ENCODE results near the gene HAAO. TPM values are rescaled to one million over a fixed set of nuclear protein-coding genes. Genes with fewer than 3 reads are reported as not detected.

The HAAO gene
- total and polyA plus RNA-seq, 2 experiments from 2014 or later: 2.6 to 3.2 TPM

- Histone ChIP-seq H3K4me2 (no peak overlapping the region), H3F3A (replicated peaks; ENCODE audit: low read depth) (0 out of 2 replicates have a peak, but pooled peaks cover 4% of the 10 kb centered on the region), H3K4me3 (no peak overlapping the region), H3K36me3 (ENCODE audit: insufficient read depth) (no peaks in the 10 kb centered on the region), H2AFZ (no peak overlapping the region; the same call in 1 of the 2 replicates), H3K27me3 (ENCODE audit: insufficient read depth) (no peaks in the 10 kb centered on the region), H4K20me1 (replicated peaks; ENCODE audit: insufficient read depth) (no peaks in the 10 kb centered on the region), H3K79me2 (replicated peaks; ENCODE audit: insufficient read depth) (no peaks in the 10 kb centered on the region), H3K4me1 (ENCODE audit: insufficient read depth) (peaks cover 21% of the 10 kb centered on the region), H3K9me2 (ENCODE audit: insufficient read depth) (no peaks in the 10 kb centered on the region), H3K27ac (ENCODE audit: low read depth) (no peak overlapping the region)
- H3K4me1 Mint-ChIP-seq: peaks cover 27% of the 10 kb centered on the region
- peaks cover 10% of the 10 kb centered on the region for H3K27me3 Mint-ChIP-seq (ENCODE audit: insufficient read depth, low read depth, poor library complexity)
- peak; percentile 92 for ATAC-seq
- H3K27ac Mint-ChIP-seq: no peak overlapping the region
- peak; percentile 93 for DNase-seq (ENCODE audit: low spot score)
- peaks cover 6% of the 10 kb centered on the region; the same call in 1 of the 3 replicates for H3K9me3 Mint-ChIP-seq
- TF ChIP-seq ZNF331 (CRISPR knock-in tag; IDR thresholded peaks at IDR 0.05; ENCODE audit: low read depth) (peak; percentile 55; the same call in 1 of the 2 replicates), ZNF114 (CRISPR knock-in tag; IDR thresholded peaks at IDR 0.05) (no peak), POLR2AphosphoS5 (IDR thresholded peaks at IDR 0.05; ENCODE audit: low read depth) (no peak), CTCF (conservative IDR thresholded peaks at IDR 0.05; ENCODE audit: low read depth in 2 of 2) (peak; percentile 83 to 97)
- H3K4me3 Mint-ChIP-seq: no peak overlapping the region
- peaks cover 1% of the 10 kb centered on the region for H3K36me3 Mint-ChIP-seq (ENCODE audit: low read depth)
Observed at GRCh38 chr2:42770288-42771131, 21.9 kb downstream of the HAAO start.

- H3F3A ChIP-seq (replicated peaks; ENCODE audit: low read depth): 0 out of 2 replicates have a peak, but pooled peaks cover 4% of the 10 kb centered on the region
- H3K36me3 ChIP-seq (ENCODE audit: insufficient read depth): no peaks in the 10 kb centered on the region
- DNase-seq (ENCODE audit: low spot score): no peak
- Mint-ChIP-seq H3K27ac (no peak overlapping the region), H3K36me3 (ENCODE audit: low read depth) (no peaks in the 10 kb centered on the region; the same call in 1 of the 3 replicates), H3K4me1 (peaks cover 26% of the 10 kb centered on the region), H3K9me3 (no peaks in the 10 kb centered on the region), H3K4me3 (no peak overlapping the region), H3K27me3 (ENCODE audit: insufficient read depth, low read depth, poor library complexity) (peaks cover 10% of the 10 kb centered on the region)
- no peak overlapping the region for H3K4me2 ChIP-seq
- no peak for ATAC-seq
- no peaks in the 10 kb centered on the region for H3K9me2 ChIP-seq (ENCODE audit: insufficient read depth)
- peaks cover 19% of the 10 kb centered on the region for H3K4me1 ChIP-seq (ENCODE audit: insufficient read depth)
- H2AFZ ChIP-seq: no peak overlapping the region
- H3K79me2 ChIP-seq (replicated peaks; ENCODE audit: insufficient read depth): no peaks in the 10 kb centered on the region
- H4K20me1 ChIP-seq (replicated peaks; ENCODE audit: insufficient read depth): no peaks in the 10 kb centered on the region
- H3K27me3 ChIP-seq (ENCODE audit: insufficient read depth): no peaks in the 10 kb centered on the region
- no peak overlapping the region for H3K4me3 ChIP-seq
- no peak overlapping the region for H3K27ac ChIP-seq (ENCODE audit: low read depth)
- TF ChIP-seq POLR2AphosphoS5 (IDR thresholded peaks at IDR 0.05; ENCODE audit: low read depth) (no peak), ZNF331 (CRISPR knock-in tag; IDR thresholded peaks at IDR 0.05; ENCODE audit: low read depth) (no peak), JUNB (IDR thresholded peaks at IDR 0.05; ENCODE audit: unreplicated experiment) (no peak), EZH2phosphoT487 (IDR thresholded peaks at IDR 0.05; ENCODE audit: unreplicated experiment) (no peak), ZNF462 (CRISPR knock-in tag; IDR thresholded peaks at IDR 0.05) (no peak), EZH2 (IDR thresholded peaks at IDR 0.05; ENCODE audit: low read depth, unreplicated experiment) (no peak), ETS1 (IDR thresholded peaks at IDR 0.05) (no peak)
Observed at GRCh38 chr2:42769583-42770287, 22.6 kb downstream of the HAAO start.
